K562 (cell line): ENCODE results near the gene CHORDC1. TPM values are rescaled to one million over a fixed set of nuclear protein-coding genes. Genes with fewer than 3 reads are reported as not detected.

Source experiments
- ATAC-seq: fragments of 200-7000 bp; cut with Tn5 transposase; 3 replicates; pipeline ENCODE4 v1.9.1; 2020; ENCODE audit warnings: moderate library complexity
- BruUV-seq: library from RNA; stranded (reverse); fragments of 400-500 nt; replicated peaks from 2 replicates; lab custom pipeline; 2021; lab: Mats Ljungman, UMichigan
- CTCF ChIA-PET: fragments of 300-600 bp; formaldehyde crosslinking; extraction: SDS; loops from one replicate; lab custom pipeline; 2021; ENCODE audit warnings: low intra/inter-chr PET ratio; lab: Yijun Ruan, JAX
- POLR2A ChIA-PET: fragments of 300-600, 350-650 bp; sonication (Branson Sonifier 250); formaldehyde crosslinking; extraction: SDS; loops from one replicate; lab custom pipeline; 2021; ENCODE audit warnings: antibody characterized with exemption, inconsistent platforms; lab: Yijun Ruan, JAX
- DNase-seq, 4 experiments: peaks; one replicate each; pipeline versions ENCODE4 v3.0.0 to v3.0.0-alpha.2; 2011 to 2018; ENCODE audit warnings: low spot score in 3 of 4, mixed read lengths in 3 of 4; ENCODE audit errors: extremely low read depth in 1 of 4
- FAIRE-seq: peaks from 2 replicates; lab custom pipeline; 2011; peaks lifted over from hg19 to GRCh38; lab: Jason Lieb, UNC
- H2AFZ ChIP-seq: 2 replicates; pipeline ENCODE4 v1.6.0; 2011; ENCODE audit warnings: low read depth, low read length, control low read depth, inconsistent platforms
- H3K27ac ChIP-seq: fragments of 200-600 bp; 3 replicates; pipeline ENCODE4 v1.8.0; 2011; ENCODE audit warnings: low read depth, mild to moderate bottlenecking, control low read depth, inconsistent platforms, low read length, moderate library complexity, mixed read lengths; ENCODE audit errors: extremely low read depth
- H3K27me3 ChIP-seq, 2 experiments: fragments of 300-600 bp in 1 of 2; 2 replicates in 1 of 2; 3 replicates in 1 of 2; pipeline versions ENCODE4 v1.6.0 to v1.8.0; 2011; ENCODE audit warnings: inconsistent platforms in 2 of 2, low read length in 2 of 2, mild to moderate bottlenecking in 1 of 2, mixed read lengths in 1 of 2, moderate library complexity in 1 of 2; ENCODE audit not compliant: control insufficient read depth in 2 of 2, insufficient read depth in 2 of 2
- H3K36me3 ChIP-seq: fragments of 300-600 bp; 3 replicates; pipeline ENCODE4 v1.8.0; 2011; ENCODE audit warnings: mild to moderate bottlenecking, low read length, inconsistent platforms; ENCODE audit not compliant: control insufficient read depth, insufficient read depth
- H3K4me1 ChIP-seq, 2 experiments: fragments of 200-600 bp in 1 of 2; replicated peaks in 1 of 2; 2 replicates in 1 of 2; 3 replicates in 1 of 2; pipeline versions ENCODE4 v1.5.1 to v1.8.0; 2011; ENCODE audit warnings: inconsistent platforms in 2 of 2, low read length in 2 of 2, mild to moderate bottlenecking in 1 of 2, mixed read lengths in 1 of 2, moderate library complexity in 1 of 2; ENCODE audit not compliant: control insufficient read depth in 2 of 2, insufficient read depth in 2 of 2
- H3K4me2 ChIP-seq: 2 replicates; pipeline ENCODE4 v1.6.1; 2011; ENCODE audit warnings: low read length, control low read depth, inconsistent platforms, mixed read lengths; ENCODE audit not compliant: insufficient read depth
- H3K4me3 ChIP-seq: fragments of 200-600 bp; sonication (generic), shearing (Covaris generic); 2 replicates; pipeline ENCODE4 v1.5.1; 2016; ENCODE audit warnings: control low read depth, inconsistent platforms
- H3K79me2 ChIP-seq: fragments of 200-600 bp; 3 replicates; pipeline ENCODE4 v1.8.0; 2011; ENCODE audit warnings: low read length, inconsistent platforms; ENCODE audit not compliant: control insufficient read depth, insufficient read depth
- H3K9ac ChIP-seq, 2 experiments: 2 replicates each; pipeline versions ENCODE4 v1.6.0 to v1.6.1; 2011; ENCODE audit warnings: low read depth in 2 of 2, low read length in 2 of 2, control low read depth in 1 of 2, inconsistent platforms in 1 of 2, mild to moderate bottlenecking in 1 of 2, mixed read lengths in 1 of 2; ENCODE audit not compliant: insufficient read depth in 1 of 2
- H3K9me1 ChIP-seq: one replicate; pipeline ENCODE4 v1.6.0; 2011; ENCODE audit warnings: inconsistent platforms, mild to moderate bottlenecking, low read length, moderate library complexity; ENCODE audit not compliant: control insufficient read depth, insufficient read depth
- H3K9me3 ChIP-seq: replicated peaks from 2 replicates; pipeline ENCODE4 v1.5.1; 2011; ENCODE audit warnings: low read depth, low read length, inconsistent platforms; ENCODE audit not compliant: control insufficient read depth, insufficient read depth
- H4K20me1 ChIP-seq: replicated peaks from 2 replicates; pipeline ENCODE4 v1.6.1; 2011; ENCODE audit warnings: low read length, inconsistent platforms, mixed read lengths; ENCODE audit not compliant: control insufficient read depth, insufficient read depth
- C11orf30 ChIP-seq: fragments of 450-650 bp; IDR thresholded peaks from 2 replicates; pipeline ENCODE4 v1.6.1; 2016; ENCODE audit warnings: low read depth, mild to moderate bottlenecking
- ILF3 ChIP-seq: fragments of 450-650 bp; IDR thresholded peaks from 2 replicates; pipeline ENCODE4 v1.6.1; 2018; ENCODE audit warnings: antibody characterized with exemption, mild to moderate bottlenecking, moderate library complexity, borderline replicate concordance
- MCM2 ChIP-seq: fragments of 450-650 bp; IDR thresholded peaks from 2 replicates; pipeline ENCODE4 v1.6.1; 2017; ENCODE audit warnings: low read depth, mild to moderate bottlenecking
- MTA3 ChIP-seq: fragments of 450-650 bp; formaldehyde crosslinking; IDR thresholded peaks from 2 replicates; pipeline ENCODE4 v1.6.1; 2017; ENCODE audit warnings: mild to moderate bottlenecking, borderline replicate concordance
- ZBTB12 ChIP-seq: fragments of 250-450 bp; sonication (Bioruptor Pico); IDR thresholded peaks from 2 replicates; pipeline ENCODE4 v1.4.0; 2020
- ZNF143 ChIP-seq: sonication (generic); formaldehyde crosslinking; IDR thresholded peaks from 2 replicates; pipeline ENCODE4 v1.9.0; 2022; ENCODE audit warnings: mild to moderate bottlenecking, missing genetic modification reagents
- ZNF24 ChIP-seq: fragments of 450-650 bp; IDR thresholded peaks from 2 replicates; pipeline ENCODE4 v1.6.1; 2016
- ZNF263 ChIP-seq: sonication (generic); formaldehyde crosslinking; IDR thresholded peaks from 2 replicates; pipeline ENCODE4 v1.8.0; 2022; ENCODE audit warnings: mild to moderate bottlenecking, missing genetic modification reagents, borderline replicate concordance
- ZNF316 ChIP-seq: fragments of 450-650 bp; IDR thresholded peaks from 2 replicates; pipeline ENCODE4 v1.6.1; 2016
- WGBS: fragments of 100-300 bp; shearing (Covaris generic); methylation state at CpG from one replicate; pipeline ENCODE4 v1.1.6; 2016; ENCODE audit warnings: low coverage, mixed read lengths; ENCODE audit not compliant: insufficient coverage; ENCODE audit errors: missing lambda C conversion rate; 5-methylcytosine and 5-hydroxymethylcytosine counted together
- in situ Hi-C: fragments of 300-500 bp; cut with MboI; formaldehyde crosslinking; loops from 4 replicates; pipeline ENCODE4 v1.15.0; 2018; ENCODE audit warnings: inconsistent platforms, mixed read lengths
- intact Hi-C: fragments of 100-400 bp; cut with micrococcal nuclease; formaldehyde crosslinking; loops from 2 replicates; pipeline ENCODE4 v1.14.2; 2022
- polyA plus RNA-seq, 8 experiments: library from polyadenylated mRNA; depleted of rRNA in 4 of 8; stranded (reverse) in 5 of 8; unstranded in 3 of 8; fragments of >200 nt; fragmentation: Nextera tagmentation in 2 of 8; fragmentation: Illumina TruSeq in 1 of 8; extraction: Ambion mirVana in 2 of 8; extraction: Trizol in 1 of 8; gene quantifications; 2 replicates each; pipeline versions ENCODE4 v1.2.1 to v1.2.3, GENCODE V29; 2011 to 2014; ENCODE audit warnings: inconsistent platforms in 1 of 8, missing spikeins in 1 of 8
- total RNA-seq, 7 experiments: library from RNA; depleted of rRNA in 6 of 7; stranded (reverse); fragments of >200 nt in 6 of 7; fragmentation: Illumina TruSeq in 2 of 7; extraction: Trizol in 2 of 7; gene quantifications; 2 replicates each; pipeline versions ENCODE4 v1.2.1 to v1.2.3, GENCODE V29; 2011 to 2021; ENCODE audit warnings: low replicate concordance in 1 of 7

The CHORDC1 gene
- total and polyA plus RNA-seq, 9 of the 15 experiments (the other 6 are each of a cell fraction or from before 2014, with no cell fraction given) = 68.7 to 148 (median 112) TPM

- no peak overlapping the region for H3K4me3 ChIP-seq
- intact Hi-C loops (no loop called here), in situ Hi-C loops (no loop called here)
- no peak for TF ChIP-seq MCM2
- no peak for TF ChIP-seq ZNF143 (CRISPR knock-in tag)
- TF ChIP-seq ZNF24 = peak; percentile 56; the same call in 1 of the 2 replicates
- TF ChIP-seq C11orf30 = no peak
- TF ChIP-seq ILF3 = no peak
- TF ChIP-seq ZNF263 (CRISPR knock-in tag) = no peak
- TF ChIP-seq MTA3 = no peak
- TF ChIP-seq ZNF316 = no peak
- no peak for TF ChIP-seq ZBTB12 (CRISPR knock-in tag)
- no peak overlapping the region for H3K27ac ChIP-seq
- no peaks in the 10 kb centered on the region for H3K4me1 ChIP-seq
- H3K9me3 ChIP-seq = no peaks in the 10 kb centered on the region
- no peak overlapping the region for H2AFZ ChIP-seq
- ChIA-PET CTCF (no interaction called here), POLR2A (no interaction called here)
- no peak for ATAC-seq
- H3K79me2 ChIP-seq = no peaks in the 10 kb centered on the region
- H3K9me1 ChIP-seq = no peaks in the 10 kb centered on the region
- BruUV-seq = no TSS peak
- H3K27me3 ChIP-seq = no peaks in the 10 kb centered on the region
- H3K4me2 ChIP-seq = no peak overlapping the region
- no peaks in the 10 kb centered on the region for H4K20me1 ChIP-seq
- DNase-seq = no peak
- H3K9ac ChIP-seq = no peak overlapping the region
- FAIRE-seq = no peak
- 0% methylated on average over 2 of the region's 2 CpGs for WGBS
- no peaks in the 10 kb centered on the region for H3K36me3 ChIP-seq
Measured at GRCh38 chr11:90179923-90180322, 42.9 kb downstream of the CHORDC1 start.
